Neural crest cell (in vitro differentiated cells): ENCODE results near the gene COA5. TPM values are rescaled to one million over a fixed set of nuclear protein-coding genes. Genes with fewer than 3 reads are reported as not detected.

Experiments
- DNase-seq: peaks from one replicate; pipeline ENCODE4 v3.0.0; 2021; ENCODE audit warnings: low read depth, mixed read lengths, low spot score
- H3K27ac Mint-ChIP-seq: one replicate; pipeline ENCODE4 v1.8.0; 2021; ENCODE audit warnings: mild to moderate bottlenecking, mixed read lengths; ENCODE audit not compliant: unreplicated experiment
- H3K27me3 Mint-ChIP-seq: 2 replicates; pipeline ENCODE4 v1.8.0; 2021; ENCODE audit warnings: low read depth, mild to moderate bottlenecking, mixed read lengths
- H3K36me3 Mint-ChIP-seq: 2 replicates; pipeline ENCODE4 v1.8.0; 2021; ENCODE audit warnings: low read depth, mild to moderate bottlenecking, mixed read lengths
- H3K4me1 Mint-ChIP-seq: 2 replicates; pipeline ENCODE4 v1.8.0; 2021; ENCODE audit warnings: mixed read lengths
- H3K4me3 Mint-ChIP-seq: one replicate; pipeline ENCODE4 v1.8.0; 2021; ENCODE audit warnings: mild to moderate bottlenecking, mixed read lengths
- H3K9me3 Mint-ChIP-seq: 2 replicates; pipeline ENCODE4 v1.8.0; 2021; ENCODE audit warnings: mixed read lengths
- total RNA-seq: library from RNA; stranded (reverse); gene quantifications from 2 replicates; pipeline ENCODE4 v1.2.1, GENCODE V29; 2021
- TF ChIP-seq, protein P1 (sequence below): fragments of 200-600 bp; sonication (generic); conservative IDR thresholded peaks from 2 replicates; pipeline ENCODE4 v1.5.0; 2021; ENCODE audit warnings: antibody characterized with exemption, mild to moderate bottlenecking

The COA5 gene
- total RNA-seq, 1 donor from 2014 or later = 33.7 TPM

- H3K27ac Mint-ChIP-seq = no peak overlapping the region
- H3K36me3 Mint-ChIP-seq = no peaks in the 10 kb centered on the region
- no peak overlapping the region for H3K4me3 Mint-ChIP-seq
- DNase-seq = no peak
- TF ChIP-seq, protein P1, sequence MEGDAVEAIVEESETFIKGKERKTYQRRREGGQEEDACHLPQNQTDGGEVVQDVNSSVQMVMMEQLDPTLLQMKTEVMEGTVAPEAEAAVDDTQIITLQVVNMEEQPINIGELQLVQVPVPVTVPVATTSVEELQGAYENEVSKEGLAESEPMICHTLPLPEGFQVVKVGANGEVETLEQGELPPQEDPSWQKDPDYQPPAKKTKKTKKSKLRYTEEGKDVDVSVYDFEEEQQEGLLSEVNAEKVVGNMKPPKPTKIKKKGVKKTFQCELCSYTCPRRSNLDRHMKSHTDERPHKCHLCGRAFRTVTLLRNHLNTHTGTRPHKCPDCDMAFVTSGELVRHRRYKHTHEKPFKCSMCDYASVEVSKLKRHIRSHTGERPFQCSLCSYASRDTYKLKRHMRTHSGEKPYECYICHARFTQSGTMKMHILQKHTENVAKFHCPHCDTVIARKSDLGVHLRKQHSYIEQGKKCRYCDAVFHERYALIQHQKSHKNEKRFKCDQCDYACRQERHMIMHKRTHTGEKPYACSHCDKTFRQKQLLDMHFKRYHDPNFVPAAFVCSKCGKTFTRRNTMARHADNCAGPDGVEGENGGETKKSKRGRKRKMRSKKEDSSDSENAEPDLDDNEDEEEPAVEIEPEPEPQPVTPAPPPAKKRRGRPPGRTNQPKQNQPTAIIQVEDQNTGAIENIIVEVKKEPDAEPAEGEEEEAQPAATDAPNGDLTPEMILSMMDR = no peak
- no peaks in the 10 kb centered on the region for H3K27me3 Mint-ChIP-seq
- no peaks in the 10 kb centered on the region for H3K9me3 Mint-ChIP-seq
- H3K4me1 Mint-ChIP-seq = no peaks in the 10 kb centered on the region
Measured at GRCh38 chr2:98583276-98583675, 25.0 kb downstream of the COA5 start.

DNA sequence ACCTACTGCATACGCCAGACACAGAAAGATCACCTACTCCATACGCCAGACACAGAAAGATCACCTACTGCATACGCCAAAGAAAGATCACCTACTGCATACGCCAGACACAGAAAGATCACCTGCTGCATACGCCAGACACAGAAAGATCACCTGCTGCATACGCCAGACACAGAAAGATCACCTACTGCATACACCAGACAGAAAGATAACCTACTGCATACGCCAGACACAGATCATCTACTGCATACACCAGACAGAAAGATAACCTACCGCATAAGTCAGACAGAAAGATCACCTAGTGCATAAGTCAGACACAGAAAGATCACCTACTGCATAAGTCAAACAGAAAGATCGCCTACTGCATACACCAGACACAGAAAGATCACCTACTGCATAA is 25.8 kb downstream of the COA5 start:
- TF ChIP-seq, protein P1 = no peak
- Mint-ChIP-seq H3K36me3 (no peaks in the 10 kb centered on the region), H3K27ac (no peak overlapping the region), H3K27me3 (no peaks in the 10 kb centered on the region), H3K4me3 (no peak overlapping the region), H3K9me3 (no peaks in the 10 kb centered on the region), H3K4me1 (no peaks in the 10 kb centered on the region)
- DNase-seq = no peak

- DNase-seq = no peak
- Mint-ChIP-seq H3K36me3 (no peaks in the 10 kb centered on the region), H3K4me1 (no peaks in the 10 kb centered on the region), H3K4me3 (no peak overlapping the region), H3K27me3 (no peaks in the 10 kb centered on the region), H3K27ac (no peak overlapping the region), H3K9me3 (no peaks in the 10 kb centered on the region)
- TF ChIP-seq, protein P1 = no peak
Measured at GRCh38 chr2:98580656-98581284, 27.5 kb downstream of the COA5 start.

DNA sequence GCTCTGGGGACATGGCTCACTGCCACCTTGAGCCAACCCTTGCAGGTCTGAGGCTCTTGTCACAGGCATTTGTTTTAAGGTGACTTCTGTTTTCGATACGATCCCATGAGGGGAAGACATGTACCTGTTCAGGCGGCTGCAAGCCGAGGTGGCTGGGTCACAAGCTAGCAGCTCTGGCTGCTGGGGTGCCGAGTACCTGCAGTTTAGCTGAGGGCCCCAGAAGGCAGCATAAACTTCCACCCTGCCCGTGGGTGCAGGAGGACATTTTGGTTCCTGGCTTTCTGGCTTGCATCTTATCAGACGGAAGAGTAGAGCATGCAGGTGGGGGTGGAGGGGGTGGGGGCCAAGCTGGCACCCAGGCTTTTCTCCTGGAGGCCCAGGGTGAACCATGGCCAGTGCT is 28.4 kb downstream of the COA5 start:
- TF ChIP-seq, protein P1 = no peak
- Mint-ChIP-seq H3K27ac (no peak overlapping the region), H3K4me1 (no peaks in the 10 kb centered on the region), H3K4me3 (no peak overlapping the region), H3K9me3 (no peaks in the 10 kb centered on the region), H3K27me3 (no peaks in the 10 kb centered on the region), H3K36me3 (no peaks in the 10 kb centered on the region)
- no peak for DNase-seq

- no peaks in the 10 kb centered on the region for H3K4me1 Mint-ChIP-seq
- no peak overlapping the region for H3K4me3 Mint-ChIP-seq
- H3K36me3 Mint-ChIP-seq = no peaks in the 10 kb centered on the region
- no peaks in the 10 kb centered on the region for H3K9me3 Mint-ChIP-seq
- no peaks in the 10 kb centered on the region for H3K27me3 Mint-ChIP-seq
- TF ChIP-seq, protein P1 = no peak
- no peak overlapping the region for H3K27ac Mint-ChIP-seq
- DNase-seq = no peak
Measured at GRCh38 chr2:98578231-98578630, 30.1 kb downstream of the COA5 start.
